GM18505 (cell line): Measurements from ENCODE around the gene DENND6B.

ENCODE experiments used
- ATAC-seq: cut with Tn5 transposase; IDR thresholded peaks from one replicate; pipeline ENCODE4 v1.9.1; 2021; ENCODE audit not compliant: unreplicated experiment
- POLR2A ChIP-seq: IDR thresholded peaks from 4 replicates; pipeline ENCODE4 v1.6.1; 2011; ENCODE audit warnings: borderline replicate concordance; ENCODE audit not compliant: insufficient read depth, insufficient read length; ENCODE audit errors: extremely low read depth

Gene DENND6B

DNA sequence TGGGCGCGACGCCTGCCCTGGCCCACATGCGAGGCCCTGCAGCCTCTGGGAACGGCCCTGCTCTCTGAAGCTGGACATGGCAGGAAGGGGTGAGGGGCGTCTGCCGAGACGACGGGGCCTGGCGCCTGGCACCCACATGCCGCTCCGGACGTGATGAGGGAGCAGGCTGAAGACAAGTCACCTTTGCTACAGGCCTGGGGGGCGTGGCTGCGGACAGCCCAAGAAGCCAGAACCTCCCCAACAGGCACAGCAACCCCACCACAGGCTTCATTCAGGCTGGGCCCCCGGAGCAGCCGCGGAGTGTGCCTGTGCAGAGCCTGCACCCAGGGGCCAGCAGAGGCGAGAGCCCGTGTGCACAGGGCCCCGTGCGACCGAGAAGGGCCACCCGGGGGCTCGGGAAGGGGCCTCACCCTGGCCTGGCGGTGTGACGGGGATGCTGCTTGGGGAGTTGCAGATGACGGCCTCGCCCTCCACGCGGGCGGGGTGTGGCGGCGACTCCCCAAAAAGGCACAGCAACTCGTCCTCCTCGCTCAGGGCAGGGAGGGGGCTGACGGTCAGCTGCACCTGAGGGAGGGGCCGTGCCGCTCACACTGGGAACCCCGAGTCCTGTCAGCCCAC, 40.0 kb downstream of the DENND6B start:
- no peak for ATAC-seq
- no peak for TF ChIP-seq POLR2A

DNA sequence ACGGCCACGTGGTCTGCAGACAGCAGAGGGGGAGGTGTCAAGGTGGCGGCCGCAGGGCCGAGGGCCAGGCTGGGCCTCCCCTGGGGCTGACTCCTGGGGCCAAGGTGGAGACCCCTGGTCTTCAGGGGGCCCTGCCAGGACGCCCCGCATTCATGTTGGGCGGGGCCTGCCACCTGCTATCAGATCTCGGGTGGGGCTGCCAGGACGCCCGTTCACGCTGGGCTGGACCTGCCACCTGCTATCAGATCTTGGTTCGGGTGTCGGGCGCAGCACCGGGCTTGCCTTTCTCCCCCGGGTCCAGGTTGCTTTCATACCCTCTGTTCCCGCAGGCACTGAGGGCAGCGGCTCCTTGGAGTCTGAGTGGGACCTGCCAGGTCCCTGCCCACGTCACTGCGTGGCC, 40.5 kb downstream of the DENND6B start:
- ATAC-seq, result no peak
- TF ChIP-seq POLR2A, result no peak

DNA sequence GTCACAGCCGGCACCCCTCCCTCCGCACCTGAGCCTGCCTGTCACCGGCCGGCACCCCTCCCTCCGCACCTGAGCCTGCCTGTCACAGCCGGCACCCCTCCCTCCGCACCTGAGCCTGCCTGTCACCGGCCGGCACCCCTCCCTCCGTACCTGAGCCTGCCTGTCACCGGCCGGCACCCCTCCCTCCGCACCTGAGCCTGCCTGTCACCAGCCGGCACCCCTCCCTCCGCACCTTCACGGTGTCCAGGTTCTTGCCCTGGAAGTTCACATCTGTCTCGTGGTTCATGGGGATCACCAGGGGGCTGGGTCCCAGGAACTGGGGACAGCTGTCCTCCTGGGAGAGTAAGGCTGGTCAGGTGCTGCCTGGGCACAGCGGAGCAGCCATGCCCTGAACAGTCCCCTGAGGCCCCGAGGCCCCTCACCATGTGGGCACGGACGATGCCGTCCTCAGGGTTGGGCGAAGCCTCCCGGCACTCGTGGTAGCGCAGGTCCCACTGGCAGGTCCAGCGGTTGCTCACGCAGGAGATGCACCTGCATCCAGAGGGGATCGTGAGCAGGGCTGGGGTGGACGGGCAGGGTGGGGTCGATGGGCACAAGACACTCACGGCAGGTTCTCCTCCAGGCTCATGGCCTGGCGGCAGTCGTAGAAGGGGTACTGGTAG, 41.1 kb downstream of the DENND6B start:
- no peak for ATAC-seq
- TF ChIP-seq POLR2A, result no peak

DNA sequence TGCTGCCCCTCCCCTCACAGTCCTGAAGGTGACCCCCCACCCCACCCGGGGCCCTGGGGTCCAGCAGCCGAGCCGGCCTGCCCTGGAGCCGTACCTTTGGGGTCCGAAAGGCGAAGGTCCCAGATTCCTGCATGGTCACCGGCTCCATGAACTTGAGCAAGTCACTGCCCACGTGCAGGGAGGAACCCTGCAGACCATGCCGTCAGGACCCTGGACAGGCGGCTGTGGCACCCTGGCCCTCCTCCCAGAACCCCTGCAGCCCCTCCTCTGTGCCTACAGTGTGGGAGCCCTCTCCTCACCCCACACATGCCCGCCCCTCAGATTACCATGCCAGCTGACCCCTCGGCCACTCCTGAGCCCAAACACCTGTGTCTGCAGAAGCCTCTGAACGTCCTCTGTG, 42.3 kb downstream of the DENND6B start:
- no peak for TF ChIP-seq POLR2A

DNA sequence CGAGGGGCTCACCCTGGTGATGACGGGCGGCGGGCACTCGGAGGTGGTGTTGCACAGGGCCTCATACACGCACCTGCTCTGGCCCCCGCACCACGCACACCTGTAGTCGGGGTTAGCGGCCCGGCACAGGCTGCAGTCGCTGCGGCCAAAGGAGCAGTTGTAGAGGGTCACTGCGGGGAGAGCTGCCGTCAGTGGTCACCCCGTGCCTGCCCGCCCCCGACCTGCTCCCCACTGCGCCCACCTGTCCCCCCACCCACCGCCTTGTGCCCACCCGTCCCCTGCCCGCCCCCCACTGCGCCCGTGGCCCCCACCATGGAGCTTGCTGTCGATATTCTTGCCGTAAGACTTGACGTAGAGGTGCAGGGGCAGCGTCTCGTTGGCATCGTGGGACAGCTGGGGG, 43.0 kb downstream of the DENND6B start:
- no peak for ATAC-seq
- no peak for TF ChIP-seq POLR2A

More for the DNA sequence above, 42.3 kb downstream of the DENND6B start:
- no peak for ATAC-seq

DNA sequence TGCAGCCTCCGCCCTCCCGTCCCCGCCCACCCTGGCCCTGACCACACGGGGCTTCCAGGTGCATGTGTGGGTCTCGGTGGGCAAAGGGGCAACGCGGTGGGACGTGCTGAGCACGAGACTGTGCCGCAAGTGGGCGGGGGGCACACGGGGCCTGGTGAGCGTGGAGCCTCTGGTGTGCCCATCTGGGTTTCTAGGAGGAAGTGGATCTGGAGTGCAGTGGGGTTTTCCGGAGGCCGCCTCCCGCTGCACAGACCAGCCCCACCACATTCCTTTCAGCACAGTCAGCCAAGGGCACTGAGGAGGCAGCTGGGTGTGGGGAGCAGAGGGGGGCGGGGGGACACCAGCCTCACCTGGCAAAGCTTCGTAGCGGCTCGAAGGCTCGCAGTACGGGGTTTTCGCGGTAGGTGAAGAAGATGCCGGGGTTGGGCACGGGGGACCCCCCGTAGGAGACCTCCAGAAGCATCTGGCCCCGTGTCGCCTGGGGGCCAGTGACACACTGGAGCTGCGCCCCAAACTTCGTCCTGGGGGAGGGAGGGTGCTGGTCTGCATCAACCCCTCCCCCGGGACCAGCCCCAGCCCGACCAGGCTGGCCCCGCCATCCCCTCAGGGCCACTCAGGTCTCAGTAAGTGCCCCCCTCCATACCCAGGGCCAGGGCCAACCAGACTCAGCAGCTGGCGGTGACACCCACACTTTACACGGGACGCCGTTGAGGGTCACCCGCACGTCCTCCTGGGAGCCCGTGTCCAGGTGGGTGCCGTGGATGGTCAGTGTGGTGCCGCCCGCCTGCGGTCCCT, 44.3 kb downstream of the DENND6B start:
- no peak for TF ChIP-seq POLR2A
- ATAC-seq, result no peak

DNA sequence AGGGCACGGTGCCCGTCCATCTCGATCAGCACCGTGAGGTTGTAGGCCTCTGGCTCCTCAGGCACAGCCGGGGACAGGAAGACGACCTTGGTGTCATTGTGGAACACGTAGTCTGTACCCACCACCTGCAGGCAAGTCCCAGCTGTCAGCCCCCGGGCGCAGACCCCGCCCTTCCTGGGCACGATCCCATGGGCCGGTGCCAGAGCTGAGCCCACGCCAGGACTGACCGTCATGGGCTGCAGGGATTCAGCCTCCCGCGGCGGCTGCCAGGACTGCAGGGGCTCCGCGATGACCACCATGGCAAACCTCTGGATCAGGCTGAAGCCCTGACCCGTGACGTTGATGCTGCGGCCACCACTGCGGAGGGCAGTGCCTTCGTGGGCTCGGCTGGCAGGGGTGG, 44.9 kb downstream of the DENND6B start:
- ATAC-seq, result no peak
- TF ChIP-seq POLR2A, result no peak

DNA sequence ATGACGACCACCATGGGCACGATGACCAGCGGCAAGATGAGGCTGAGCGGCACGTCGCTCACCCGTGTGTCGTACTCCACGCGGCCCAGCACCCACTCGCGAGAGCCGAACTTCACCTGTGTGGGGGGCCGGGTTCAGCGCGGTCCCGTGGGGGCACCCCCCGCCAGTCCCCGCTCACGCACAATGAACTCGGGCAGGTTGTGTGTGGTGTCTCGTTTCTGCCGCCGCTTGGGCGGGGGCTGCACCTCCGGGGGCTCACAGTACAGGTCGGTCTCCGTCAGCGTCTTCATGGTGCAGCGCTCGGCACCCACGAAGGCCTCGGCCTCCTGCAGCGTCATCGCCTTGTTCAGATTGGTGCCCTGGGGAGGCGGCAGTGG, 45.4 kb downstream of the DENND6B start:
- ATAC-seq, result no peak

DNA sequence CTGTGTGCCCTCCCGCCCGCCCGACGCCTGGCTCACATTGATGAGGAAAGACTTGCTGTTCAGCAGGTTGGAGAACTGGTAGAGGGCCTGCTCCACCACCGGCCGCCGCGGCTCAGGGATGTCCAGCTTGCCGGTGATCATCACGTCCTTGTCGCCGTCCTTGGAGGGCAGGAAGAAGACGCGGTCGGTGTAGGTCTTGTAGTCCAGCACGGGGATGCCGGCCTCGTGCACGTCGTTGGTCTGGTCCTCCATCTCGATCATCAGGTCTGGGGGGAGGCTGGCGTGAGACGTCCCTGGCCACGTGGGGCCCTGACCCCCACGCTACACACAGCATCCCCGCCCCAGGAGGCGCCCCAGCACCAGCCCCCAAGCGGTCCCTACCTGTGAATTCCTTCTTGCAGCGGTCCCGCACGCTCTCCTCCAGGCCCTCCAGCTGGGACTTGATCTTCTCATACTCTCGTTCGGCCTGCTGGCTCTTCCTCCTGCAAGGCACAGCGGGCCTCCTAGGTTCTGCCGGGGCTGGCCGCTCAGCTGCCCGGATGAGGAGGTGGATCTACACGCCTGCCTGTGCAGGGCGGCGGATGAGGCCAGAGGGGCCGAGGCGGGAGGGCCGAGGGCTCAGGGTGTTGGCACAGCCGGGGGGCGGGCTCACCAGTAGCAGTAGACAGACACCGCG, 46.0 kb downstream of the DENND6B start:
- ATAC-seq, result no peak
- no peak for TF ChIP-seq POLR2A

More for the DNA sequence above, 45.4 kb downstream of the DENND6B start:
- TF ChIP-seq POLR2A, result no peak

DNA sequence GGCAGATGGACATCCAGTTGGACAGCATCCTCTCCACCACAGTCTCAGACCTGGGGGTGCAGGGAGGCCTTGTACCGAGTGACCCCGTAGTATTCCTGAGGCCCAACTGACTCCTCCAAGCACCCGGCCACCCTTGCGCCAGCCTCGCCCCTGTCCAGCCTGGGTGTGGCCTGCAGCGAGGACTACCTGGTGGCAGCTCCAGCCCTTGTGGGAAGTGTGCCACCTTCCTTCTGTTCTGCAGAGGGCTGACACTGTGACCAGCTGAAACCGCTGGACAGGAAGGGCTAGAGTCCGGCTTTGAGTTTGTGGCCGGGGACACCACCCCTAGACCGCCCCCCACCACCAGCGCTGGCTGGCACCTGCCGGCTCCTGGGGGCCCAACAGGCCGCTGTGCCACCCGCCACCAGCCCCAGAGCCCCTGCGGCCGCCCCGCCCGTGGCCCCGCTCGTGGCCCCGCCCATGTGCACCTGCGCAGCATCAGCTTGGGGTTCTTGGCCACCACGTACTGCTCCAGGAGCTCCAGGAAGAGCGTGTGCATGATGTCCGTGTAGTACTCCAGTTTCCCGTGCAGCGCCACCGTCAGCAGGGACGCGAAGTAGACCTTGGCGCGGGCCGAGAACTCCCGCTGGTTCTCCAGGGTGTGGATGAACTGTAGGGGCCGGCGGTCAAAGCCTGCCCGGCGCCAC, 46.6 kb downstream of the DENND6B start:
- TF ChIP-seq POLR2A, result no peak

DNA sequence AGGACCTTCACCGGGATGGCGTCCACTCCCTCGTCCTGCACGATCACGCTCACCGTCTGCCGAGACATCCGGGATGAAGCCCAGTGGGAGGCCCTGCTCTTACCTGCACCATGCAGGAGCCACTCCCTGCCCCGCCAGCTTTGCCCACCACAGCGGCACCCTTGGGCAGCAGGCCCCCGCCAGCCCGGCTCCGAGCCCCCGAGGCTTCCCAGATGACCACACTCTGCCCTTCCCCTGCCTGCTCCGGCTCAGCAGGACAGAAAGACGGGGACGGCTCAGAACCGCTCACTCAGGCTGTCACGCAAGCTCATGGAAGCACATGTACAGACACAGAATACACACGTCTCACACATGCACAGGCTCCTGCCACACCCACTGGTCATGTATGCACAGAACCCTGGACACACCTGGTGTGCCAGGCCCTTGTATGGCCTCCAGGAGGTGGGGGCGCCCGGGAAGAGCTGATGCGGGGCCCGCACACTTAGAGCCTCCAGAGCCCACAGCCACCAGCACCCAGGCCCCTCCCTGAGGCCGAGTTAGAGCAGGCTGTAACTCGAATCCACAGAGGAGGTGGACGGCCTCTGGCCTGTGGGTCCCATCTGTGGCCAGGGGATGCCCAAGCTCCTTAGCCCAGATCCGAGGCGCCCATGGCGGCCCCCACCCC, 47.7 kb downstream of the DENND6B start:
- no peak for ATAC-seq
- no peak for TF ChIP-seq POLR2A

More for the DNA sequence above, 46.6 kb downstream of the DENND6B start:
- ATAC-seq, result no peak

DNA sequence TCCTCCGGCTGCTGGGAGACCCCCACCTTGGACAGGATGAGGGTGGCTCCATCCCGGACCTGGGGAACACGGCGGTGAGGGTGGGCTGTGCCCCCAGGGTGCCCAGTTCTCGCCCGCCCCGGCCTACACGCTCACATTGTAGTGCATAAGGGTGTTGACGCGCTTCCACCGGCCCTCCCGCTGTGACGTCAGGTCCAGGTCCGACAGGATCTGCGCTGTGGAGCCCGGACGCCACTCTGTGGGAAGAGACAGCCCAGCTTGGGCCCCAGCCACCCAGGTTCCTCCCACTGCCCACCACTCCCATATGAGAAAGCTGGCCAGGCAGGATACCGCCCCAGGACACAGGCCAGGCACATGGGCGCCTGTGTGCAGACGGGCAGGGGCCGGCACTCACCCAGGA, 48.4 kb downstream of the DENND6B start:
- ATAC-seq, result no peak
- no peak for TF ChIP-seq POLR2A

DNA sequence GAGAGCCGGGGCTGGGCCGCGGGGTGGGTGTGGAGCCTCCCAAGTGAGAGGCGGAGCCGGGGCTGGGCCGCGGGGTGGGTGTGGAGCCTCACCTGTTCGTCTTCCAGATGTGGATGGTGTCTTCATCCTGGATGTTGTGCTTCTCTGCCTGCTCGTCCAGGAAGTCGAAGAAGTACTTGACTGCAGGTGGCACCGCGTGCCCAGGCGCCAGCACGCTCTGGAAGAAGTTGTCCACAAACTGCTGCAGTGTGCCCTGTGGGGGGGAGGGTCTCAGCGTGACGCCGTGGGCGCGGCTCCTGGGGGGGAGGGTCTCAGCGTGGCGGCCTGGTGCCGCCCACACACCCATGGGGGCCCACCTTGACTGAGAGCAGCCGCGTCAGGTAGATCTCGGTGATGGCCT, 49.1 kb downstream of the DENND6B start:
- no peak for TF ChIP-seq POLR2A
- no peak for ATAC-seq

DNA sequence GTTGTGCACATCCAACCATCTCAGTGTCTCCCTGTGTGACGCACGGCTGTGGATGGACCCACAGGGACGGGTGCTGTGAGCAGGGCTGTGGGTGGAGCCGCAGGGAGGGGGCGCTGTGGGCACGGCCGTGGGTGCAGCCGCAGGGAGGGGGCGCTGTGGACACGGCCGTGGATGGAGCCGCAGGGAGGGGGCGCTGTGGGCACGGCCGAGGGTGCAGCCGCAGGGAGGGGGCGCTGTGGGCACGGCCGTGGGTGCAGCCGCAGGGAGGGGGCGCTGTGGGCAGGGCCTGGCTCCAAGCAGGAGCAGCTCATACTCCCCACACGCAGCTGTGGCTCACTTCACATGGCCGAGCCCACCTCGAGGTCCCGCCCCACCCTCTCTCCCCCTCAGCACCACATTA, 50.7 kb downstream of the DENND6B start:
- TF ChIP-seq POLR2A, result no peak
- peak; percentile 51 for ATAC-seq
